Lower lobe of right lung (tissue), 2 donors: Measurements from ENCODE around the gene GJE1. TPM values are rescaled to one million over a fixed set of nuclear protein-coding genes. Genes with fewer than 3 reads are reported as not detected.
"Not testable (repeated sequence)": the region's sequence is repeated elsewhere in the genome, so short reads cannot be mapped to it uniquely, and the experiment has no call there.

ENCODE experiments used
- ATAC-seq, 2 donors: fragments of 200-7000 bp; cut with Tn5 transposase; one replicate each; pipeline ENCODE4 v1.9.1; 2020 to 2022; ENCODE audit warnings: mild to moderate bottlenecking in 2 of 2, moderate library complexity in 2 of 2
- DNase-seq: peaks from one replicate; pipeline ENCODE4 v3.0.0-alpha.2; 2020
- H3K27ac ChIP-seq: fragments of 200-600 bp; one replicate; pipeline ENCODE4 v1.8.0; 2022
- H3K27me3 ChIP-seq: fragments of 200-600 bp; one replicate; pipeline ENCODE4 v1.8.0; 2022; ENCODE audit warnings: low read depth
- H3K36me3 ChIP-seq: fragments of 200-600 bp; one replicate; pipeline ENCODE4 v1.8.0; 2022; ENCODE audit warnings: mild to moderate bottlenecking
- H3K4me1 ChIP-seq: fragments of 200-600 bp; one replicate; pipeline ENCODE4 v1.8.0; 2022
- H3K4me3 ChIP-seq: fragments of 200-600 bp; one replicate; pipeline ENCODE4 v1.8.0; 2022; ENCODE audit warnings: mild to moderate bottlenecking
- H3K9me3 ChIP-seq: fragments of 200-600 bp; one replicate; pipeline ENCODE4 v1.8.0; 2022
- CTCF ChIP-seq: fragments of 200-600 bp; IDR thresholded peaks from one replicate; pipeline ENCODE4 v1.8.0; 2022; ENCODE audit warnings: antibody characterized with exemption, mild to moderate bottlenecking
- intact Hi-C: fragments of 100-400 bp; cut with DNase I; formaldehyde crosslinking; loops from one replicate; pipeline ENCODE4 v1.11.0; 2022
- total RNA-seq: library from RNA; stranded (reverse); fragmentation: NEBNext Ultra II Directional; extraction: Animal tissue kit (Norgen Biotek cat#: 25700); gene quantifications from one replicate; pipeline ENCODE4 v1.2.1, GENCODE V29; 2021
- donor health status: DM: no; HTN: yes; CAD: no; lungs with severe emphysema.

The GJE1 gene
- total RNA-seq, 1 donor from 2014 or later, result not detected

GRCh38 chr6:142155895-142156757, 23.4 kb downstream of the GJE1 start:
- intact Hi-C loops, result no loop called here
- peak; percentile 53 to 79 for ATAC-seq

GRCh38 chr6:142156758-142157068, 24.0 kb downstream of the GJE1 start:
- ATAC-seq, result not testable (repeated sequence)

More at GRCh38 chr6:142155895-142156757, 23.4 kb downstream of the GJE1 start:
- no peak for DNase-seq
- peaks cover 12% of the 10 kb centered on the region for H3K4me1 ChIP-seq
- no peaks in the 10 kb centered on the region for H3K9me3 ChIP-seq
- H3K4me3 ChIP-seq, result no peak overlapping the region
- no peaks in the 10 kb centered on the region for H3K36me3 ChIP-seq
- no peaks in the 10 kb centered on the region for H3K27me3 ChIP-seq
- no peak overlapping the region for H3K27ac ChIP-seq
- peak; percentile 46 for TF ChIP-seq CTCF

GRCh38 chr6:142162780-142163179, 30.1 kb downstream of the GJE1 start:
- Histone ChIP-seq H3K4me3 (no peak overlapping the region), H3K36me3 (peaks cover 18% of the 10 kb centered on the region), H3K4me1 (peaks cover 6% of the 10 kb centered on the region), H3K27me3 (no peaks in the 10 kb centered on the region), H3K9me3 (no peaks in the 10 kb centered on the region), H3K27ac (no peak overlapping the region)
- DNase-seq (no peak), ATAC-seq (no peak)
- no peak for TF ChIP-seq CTCF
- intact Hi-C loops, result no loop called here

More at GRCh38 chr6:142156758-142157068, 24.0 kb downstream of the GJE1 start:
- H3K9me3 ChIP-seq, intact Hi-C loops, H3K4me3 ChIP-seq, H3K27ac ChIP-seq, DNase-seq, H3K27me3 ChIP-seq, H3K36me3 ChIP-seq: not testable (repeated sequence)
- H3K4me1 ChIP-seq, result peaks cover 12% of the 10 kb centered on the region

GRCh38 chr6:142165227-142165626, 32.5 kb downstream of the GJE1 start:
- no peaks in the 10 kb centered on the region for H3K27me3 ChIP-seq
- ATAC-seq (no peak), DNase-seq (no peak)
- TF ChIP-seq CTCF, result no peak
- intact Hi-C loops, result no loop called here
- no peak overlapping the region for H3K27ac ChIP-seq
- H3K4me3 ChIP-seq, result no peak overlapping the region
- H3K9me3 ChIP-seq, result no peaks in the 10 kb centered on the region
- H3K36me3 ChIP-seq, result peaks cover 42% of the 10 kb centered on the region
- H3K4me1 ChIP-seq, result peaks cover 6% of the 10 kb centered on the region

- peaks cover 61% of the 10 kb centered on the region for H3K36me3 ChIP-seq
- no peak for TF ChIP-seq CTCF
- intact Hi-C loops, result no loop called here
- no peak for DNase-seq
- no peak for ATAC-seq
- H3K27ac ChIP-seq, result no peak overlapping the region
- no peaks in the 10 kb centered on the region for H3K9me3 ChIP-seq
- no peaks in the 10 kb centered on the region for H3K27me3 ChIP-seq
- no peak overlapping the region for H3K4me3 ChIP-seq
- H3K4me1 ChIP-seq, result peaks cover 6% of the 10 kb centered on the region
These were observed 34.3 kb downstream of the GJE1 start for GRCh38 chr6:142167071-142167470.

- H3K9me3 ChIP-seq, result no peaks in the 10 kb centered on the region
- no peak for TF ChIP-seq CTCF
- no peaks in the 10 kb centered on the region for H3K27me3 ChIP-seq
- intact Hi-C loops, result no loop called here
- peaks cover 6% of the 10 kb centered on the region for H3K4me1 ChIP-seq
- no peak overlapping the region for H3K27ac ChIP-seq
- peaks cover 65% of the 10 kb centered on the region for H3K36me3 ChIP-seq
- no peak overlapping the region for H3K4me3 ChIP-seq
- ATAC-seq, result no peak
- DNase-seq, result no peak
These were observed 34.8 kb downstream of the GJE1 start for GRCh38 chr6:142167486-142167885.
